Astrocyte (in vitro differentiated cells and primary cell): ENCODE results near the gene KXD1. TPM values are rescaled to one million over a fixed set of nuclear protein-coding genes. Genes with fewer than 3 reads are reported as not detected.

Experiments
- DNase-seq: peaks from one replicate; pipeline ENCODE4 v3.0.0-alpha.2; 2010; ENCODE audit warnings: low read depth
- FAIRE-seq: peaks from 2 replicates; lab custom pipeline; 2011; peaks lifted over from hg19 to GRCh38; lab: Jason Lieb, UNC
- H2AFZ ChIP-seq: 2 replicates; pipeline ENCODE4 v1.6.0; 2012; ENCODE audit warnings: low read depth, low read length, inconsistent platforms
- H3K27ac ChIP-seq: 2 replicates; pipeline ENCODE4 v1.5.1; 2011; ENCODE audit warnings: low read depth, low read length, inconsistent platforms
- H3K27me3 ChIP-seq: 2 replicates; pipeline ENCODE4 v1.6.0; 2011; ENCODE audit warnings: low read length, inconsistent platforms; ENCODE audit not compliant: insufficient read depth
- H3K36me3 ChIP-seq: 2 replicates; pipeline ENCODE4 v1.5.1; 2011; ENCODE audit warnings: low read length, inconsistent platforms; ENCODE audit not compliant: insufficient read depth
- H3K4me1 ChIP-seq: 2 replicates; pipeline ENCODE4 v1.5.1; 2011; ENCODE audit warnings: low read length, inconsistent platforms; ENCODE audit not compliant: insufficient read depth
- H3K4me2 ChIP-seq: 2 replicates; pipeline ENCODE4 v1.6.0; 2012; ENCODE audit warnings: low read length, inconsistent platforms
- H3K4me3 ChIP-seq: 2 replicates; pipeline ENCODE4 v1.5.1; 2011; ENCODE audit warnings: low read depth, mild to moderate bottlenecking, low read length, inconsistent platforms; ENCODE audit not compliant: insufficient read depth
- H3K79me2 ChIP-seq: 2 replicates; pipeline ENCODE4 v1.6.0; 2012; ENCODE audit warnings: mild to moderate bottlenecking, low read length, inconsistent platforms; ENCODE audit not compliant: insufficient read depth
- H3K9ac ChIP-seq: 2 replicates; pipeline ENCODE4 v1.6.0; 2012; ENCODE audit warnings: mild to moderate bottlenecking, low read length, inconsistent platforms
- H3K9me3 ChIP-seq: 2 replicates; pipeline ENCODE4 v1.5.1; 2012; ENCODE audit warnings: low read depth, mild to moderate bottlenecking, low read length, inconsistent platforms; ENCODE audit not compliant: insufficient read depth
- H4K20me1 ChIP-seq: 2 replicates; pipeline ENCODE4 v1.6.0; 2012; ENCODE audit warnings: low read length, inconsistent platforms; ENCODE audit not compliant: insufficient read depth
- H3K27ac Mint-ChIP-seq: one replicate; pipeline ENCODE4 v1.8.0; 2021; ENCODE audit warnings: mild to moderate bottlenecking, mixed read lengths; ENCODE audit not compliant: unreplicated experiment
- H3K27me3 Mint-ChIP-seq: one replicate; pipeline ENCODE4 v1.8.0; 2021; ENCODE audit warnings: low read depth, mixed read lengths; ENCODE audit not compliant: unreplicated experiment
- H3K36me3 Mint-ChIP-seq: one replicate; pipeline ENCODE4 v1.8.0; 2021; ENCODE audit warnings: low read depth, mixed read lengths; ENCODE audit not compliant: unreplicated experiment
- H3K4me1 Mint-ChIP-seq: one replicate; pipeline ENCODE4 v1.8.0; 2021; ENCODE audit warnings: low read depth, mixed read lengths; ENCODE audit not compliant: unreplicated experiment
- H3K4me3 Mint-ChIP-seq: one replicate; pipeline ENCODE4 v1.8.0; 2021; ENCODE audit warnings: mild to moderate bottlenecking, moderate library complexity, mixed read lengths; ENCODE audit not compliant: unreplicated experiment
- H3K9me3 Mint-ChIP-seq: one replicate; pipeline ENCODE4 v1.8.0; 2021; ENCODE audit warnings: mild to moderate bottlenecking, mixed read lengths; ENCODE audit not compliant: unreplicated experiment
- EZH2 ChIP-seq: IDR thresholded peaks from 2 replicates; pipeline ENCODE4 v1.6.1; 2012; ENCODE audit warnings: mild to moderate bottlenecking, low read length, inconsistent platforms; ENCODE audit not compliant: insufficient read depth
- total RNA-seq: library from RNA; stranded (reverse); gene quantifications from 2 replicates; pipeline ENCODE4 v1.2.1, GENCODE V29; 2021
- TF ChIP-seq, protein P1 (sequence below): IDR thresholded peaks from 2 replicates; pipeline ENCODE4 v1.5.1; 2011; ENCODE audit warnings: low read depth, mild to moderate bottlenecking, inconsistent platforms, low read length, moderate library complexity; ENCODE audit not compliant: insufficient read depth

KXD1 gene
- total RNA-seq, 1 donor from 2014 or later, result 80.2 TPM

DNA sequence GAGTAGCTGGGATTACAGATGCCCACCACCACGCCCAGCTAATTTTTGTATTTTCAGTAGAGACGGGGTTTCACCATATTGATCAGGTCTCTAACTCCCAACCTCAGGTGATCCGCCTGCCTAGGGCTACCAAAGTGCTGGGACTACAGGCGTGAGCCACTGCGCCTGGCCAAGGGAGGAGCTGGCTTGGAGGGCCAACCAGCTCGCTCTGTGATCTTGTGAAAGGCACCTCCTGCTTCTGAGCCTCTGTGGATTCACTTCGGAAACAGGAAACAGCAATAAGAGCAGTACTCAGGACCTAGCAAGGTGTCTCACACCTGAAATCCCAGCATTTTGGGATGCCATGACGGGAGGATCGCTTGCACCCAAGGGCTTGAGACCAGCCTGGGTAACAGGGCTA lies 33.8 kb upstream of the KXD1 start:
- H3K4me2 ChIP-seq, result no peak overlapping the region
- H3K9ac ChIP-seq, result no peak overlapping the region
- H3K36me3 Mint-ChIP-seq, result peaks cover 2% of the 10 kb centered on the region
- no peak overlapping the region for H3K4me3 ChIP-seq
- peaks cover 14% of the 10 kb centered on the region for H3K4me1 ChIP-seq
- H3K4me3 Mint-ChIP-seq, result no peak overlapping the region
- H3K27ac Mint-ChIP-seq, result no peak overlapping the region
- no peaks in the 10 kb centered on the region for H3K27me3 Mint-ChIP-seq
- H3K36me3 ChIP-seq, result no peaks in the 10 kb centered on the region
- no peak for DNase-seq
- peaks cover 4% of the 10 kb centered on the region for H3K4me1 Mint-ChIP-seq
- no peak for FAIRE-seq
- H3K27me3 ChIP-seq, result no peaks in the 10 kb centered on the region
- H3K9me3 ChIP-seq, result no peaks in the 10 kb centered on the region
- peaks cover 20% of the 10 kb centered on the region for H4K20me1 ChIP-seq
- H3K79me2 ChIP-seq, result peaks cover 28% of the 10 kb centered on the region
- no peak overlapping the region for H3K27ac ChIP-seq
- TF ChIP-seq, protein P1, sequence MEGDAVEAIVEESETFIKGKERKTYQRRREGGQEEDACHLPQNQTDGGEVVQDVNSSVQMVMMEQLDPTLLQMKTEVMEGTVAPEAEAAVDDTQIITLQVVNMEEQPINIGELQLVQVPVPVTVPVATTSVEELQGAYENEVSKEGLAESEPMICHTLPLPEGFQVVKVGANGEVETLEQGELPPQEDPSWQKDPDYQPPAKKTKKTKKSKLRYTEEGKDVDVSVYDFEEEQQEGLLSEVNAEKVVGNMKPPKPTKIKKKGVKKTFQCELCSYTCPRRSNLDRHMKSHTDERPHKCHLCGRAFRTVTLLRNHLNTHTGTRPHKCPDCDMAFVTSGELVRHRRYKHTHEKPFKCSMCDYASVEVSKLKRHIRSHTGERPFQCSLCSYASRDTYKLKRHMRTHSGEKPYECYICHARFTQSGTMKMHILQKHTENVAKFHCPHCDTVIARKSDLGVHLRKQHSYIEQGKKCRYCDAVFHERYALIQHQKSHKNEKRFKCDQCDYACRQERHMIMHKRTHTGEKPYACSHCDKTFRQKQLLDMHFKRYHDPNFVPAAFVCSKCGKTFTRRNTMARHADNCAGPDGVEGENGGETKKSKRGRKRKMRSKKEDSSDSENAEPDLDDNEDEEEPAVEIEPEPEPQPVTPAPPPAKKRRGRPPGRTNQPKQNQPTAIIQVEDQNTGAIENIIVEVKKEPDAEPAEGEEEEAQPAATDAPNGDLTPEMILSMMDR, result no peak
- TF ChIP-seq EZH2, result no peak
- no peak overlapping the region for H2AFZ ChIP-seq
- no peaks in the 10 kb centered on the region for H3K9me3 Mint-ChIP-seq

DNA sequence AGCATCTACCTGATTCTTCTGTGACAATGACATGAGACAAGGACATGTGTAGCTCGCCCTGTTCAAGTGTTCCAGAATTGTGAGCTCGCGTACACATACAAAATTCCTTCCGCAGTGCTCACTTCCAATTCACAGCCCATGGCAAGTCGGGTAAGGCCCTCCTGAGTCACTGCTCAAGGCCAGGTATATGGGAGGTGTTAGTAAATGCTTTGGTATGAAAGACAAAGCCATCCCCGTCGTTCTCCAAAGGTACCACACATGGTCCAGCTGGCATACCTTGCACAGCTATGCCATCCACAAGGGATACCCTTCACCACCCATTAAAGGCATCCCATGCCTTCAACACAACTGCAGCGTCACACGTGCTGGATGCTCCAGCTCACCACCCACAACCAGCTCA lies 31.4 kb upstream of the KXD1 start:
- no peak overlapping the region for H3K9ac ChIP-seq
- Mint-ChIP-seq H3K9me3 (no peaks in the 10 kb centered on the region), H3K4me1 (no peaks in the 10 kb centered on the region), H3K27ac (no peak overlapping the region), H3K36me3 (peaks cover 2% of the 10 kb centered on the region), H3K27me3 (no peaks in the 10 kb centered on the region), H3K4me3 (no peak overlapping the region)
- H3K9me3 ChIP-seq, result no peaks in the 10 kb centered on the region
- peaks cover 2% of the 10 kb centered on the region for H3K36me3 ChIP-seq
- no peaks in the 10 kb centered on the region for H3K4me1 ChIP-seq
- no peak for TF ChIP-seq EZH2
- H3K79me2 ChIP-seq, result peaks cover 6% of the 10 kb centered on the region
- H3K4me2 ChIP-seq, result no peak overlapping the region
- no peak for DNase-seq
- FAIRE-seq, result no peak
- no peaks in the 10 kb centered on the region for H3K27me3 ChIP-seq
- H4K20me1 ChIP-seq, result no peaks in the 10 kb centered on the region
- no peak overlapping the region for H3K27ac ChIP-seq
- no peak overlapping the region for H3K4me3 ChIP-seq
- H2AFZ ChIP-seq, result no peak overlapping the region

DNA sequence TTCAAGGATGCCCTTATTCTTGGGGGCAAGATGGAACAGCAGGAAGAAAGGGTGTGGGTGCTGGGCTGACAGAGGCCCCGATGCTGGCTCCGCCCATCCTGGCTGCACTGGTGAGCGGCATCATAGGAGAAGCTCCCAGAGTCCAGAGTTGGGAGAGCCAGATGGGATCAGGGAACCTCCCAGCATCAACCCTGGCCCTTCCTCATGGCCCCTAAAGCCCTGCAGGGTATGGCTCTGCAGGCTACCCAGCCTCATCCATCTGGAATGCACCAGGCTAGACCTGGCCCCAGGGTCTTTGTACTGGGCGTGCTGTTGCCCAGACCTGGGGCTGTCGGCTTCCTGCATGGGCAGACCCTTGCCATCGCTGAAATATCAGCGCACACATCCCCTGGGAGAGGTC lies 27.9 kb upstream of the KXD1 start:
- Histone ChIP-seq H3K27ac (no peak overlapping the region), H3K9me3 (no peaks in the 10 kb centered on the region), H3K27me3 (no peaks in the 10 kb centered on the region), H3K4me2 (no peak overlapping the region), H3K4me1 (no peaks in the 10 kb centered on the region), H3K9ac (no peak overlapping the region), H4K20me1 (no peaks in the 10 kb centered on the region), H3K79me2 (no peaks in the 10 kb centered on the region), H3K4me3 (no peak overlapping the region), H2AFZ (no peak overlapping the region), H3K36me3 (peaks cover 3% of the 10 kb centered on the region)
- no peak for TF ChIP-seq EZH2
- TF ChIP-seq, protein P1, result no peak
- H3K4me1 Mint-ChIP-seq, result no peaks in the 10 kb centered on the region
- H3K27ac Mint-ChIP-seq, result no peak overlapping the region
- H3K4me3 Mint-ChIP-seq, result no peak overlapping the region
- FAIRE-seq, result no peak
- peaks cover 10% of the 10 kb centered on the region for H3K36me3 Mint-ChIP-seq
- H3K27me3 Mint-ChIP-seq, result no peaks in the 10 kb centered on the region
- H3K9me3 Mint-ChIP-seq, result no peaks in the 10 kb centered on the region
- no peak for DNase-seq
